Stimulated activated CD4-positive, alpha-beta T cell treated with anti-CD3 and anti-CD28 coated beads, Interleukin-1b, Interleukin-23, amount 100 ng/mL, for 4 hours (primary cell): Measurements from ENCODE around the gene FADS1.

Experiments
- DNase-seq, 2 donors: peaks; one replicate each; pipeline ENCODE4 v3.0.0-alpha.2; 2020; ENCODE audit warnings: low read depth in 2 of 2

FADS1 gene

GRCh38 chr11:61762798-61763197 lies 54.0 kb downstream of the FADS1 start:
- no peak for DNase-seq

- DNase-seq = no peak
Measured at GRCh38 chr11:61762223-61762615, 54.6 kb downstream of the FADS1 start.

GRCh38 chr11:61761440-61762222 lies 55.2 kb downstream of the FADS1 start:
- DNase-seq = no peak

- no peak for DNase-seq
Measured at GRCh38 chr11:61760946-61761345, 55.9 kb downstream of the FADS1 start.

GRCh38 chr11:61757213-61757862 lies 59.5 kb downstream of the FADS1 start:
- DNase-seq = no peak

- no peak for DNase-seq
Measured at GRCh38 chr11:61756452-61757212, 60.2 kb downstream of the FADS1 start.

- no peak for DNase-seq
Measured at GRCh38 chr11:61756147-61756451, 60.7 kb downstream of the FADS1 start.

GRCh38 chr11:61754534-61755482 lies 62.0 kb downstream of the FADS1 start:
- DNase-seq = no peak

GRCh38 chr11:61753672-61754071 lies 63.1 kb downstream of the FADS1 start:
- no peak for DNase-seq

- DNase-seq = no peak
Measured at GRCh38 chr11:61752925-61753521, 63.8 kb downstream of the FADS1 start.

- peak; percentile 39 to 64 for DNase-seq
Measured at GRCh38 chr11:61752117-61752924, 64.5 kb downstream of the FADS1 start, which contains the start of gene MYRF. TSS of gene MYRF (plus strand) at chr11:61752636. CDS start at chr11:61752745, 109 bp downstream.

- DNase-seq = no peak
Measured at GRCh38 chr11:61751384-61751783, 65.4 kb downstream of the FADS1 start.

GRCh38 chr11:61750631-61751273 lies 66.1 kb downstream of the FADS1 start:
- no peak for DNase-seq
